ENCODE results near the gene SF3A1.

DNA sequence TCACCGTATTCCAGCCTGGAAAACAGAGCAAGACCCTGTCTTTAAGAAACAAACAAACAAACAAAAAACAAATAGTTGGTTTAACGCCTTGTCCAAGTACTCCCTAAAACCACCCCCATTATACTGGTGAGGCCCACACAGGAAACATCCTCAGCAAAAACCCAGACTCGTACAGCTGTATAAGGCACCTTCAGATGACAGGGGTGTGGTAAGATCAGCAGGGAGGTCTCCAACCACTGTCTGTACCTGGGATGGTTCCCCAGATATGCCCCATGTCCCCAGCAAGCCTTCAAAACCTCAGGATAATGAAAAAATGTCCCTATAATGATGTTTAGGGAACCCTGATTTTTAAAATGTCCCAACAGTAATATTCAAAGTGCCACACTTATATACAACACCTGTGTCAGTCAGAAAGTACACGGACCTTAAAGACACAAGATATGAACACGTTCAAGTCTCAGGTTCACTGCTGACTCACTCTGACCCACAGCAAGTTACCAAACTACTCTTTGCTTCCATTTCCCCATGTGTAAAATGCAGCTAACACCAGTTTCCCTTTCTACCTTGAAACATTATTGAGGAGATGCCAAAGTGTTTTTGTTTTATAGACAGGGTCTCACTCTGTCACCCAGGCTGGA is 9.3 kb downstream of the SF3A1 start:
- TF ChIP-seq, protein P1, sequence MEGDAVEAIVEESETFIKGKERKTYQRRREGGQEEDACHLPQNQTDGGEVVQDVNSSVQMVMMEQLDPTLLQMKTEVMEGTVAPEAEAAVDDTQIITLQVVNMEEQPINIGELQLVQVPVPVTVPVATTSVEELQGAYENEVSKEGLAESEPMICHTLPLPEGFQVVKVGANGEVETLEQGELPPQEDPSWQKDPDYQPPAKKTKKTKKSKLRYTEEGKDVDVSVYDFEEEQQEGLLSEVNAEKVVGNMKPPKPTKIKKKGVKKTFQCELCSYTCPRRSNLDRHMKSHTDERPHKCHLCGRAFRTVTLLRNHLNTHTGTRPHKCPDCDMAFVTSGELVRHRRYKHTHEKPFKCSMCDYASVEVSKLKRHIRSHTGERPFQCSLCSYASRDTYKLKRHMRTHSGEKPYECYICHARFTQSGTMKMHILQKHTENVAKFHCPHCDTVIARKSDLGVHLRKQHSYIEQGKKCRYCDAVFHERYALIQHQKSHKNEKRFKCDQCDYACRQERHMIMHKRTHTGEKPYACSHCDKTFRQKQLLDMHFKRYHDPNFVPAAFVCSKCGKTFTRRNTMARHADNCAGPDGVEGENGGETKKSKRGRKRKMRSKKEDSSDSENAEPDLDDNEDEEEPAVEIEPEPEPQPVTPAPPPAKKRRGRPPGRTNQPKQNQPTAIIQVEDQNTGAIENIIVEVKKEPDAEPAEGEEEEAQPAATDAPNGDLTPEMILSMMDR (IDR thresholded peaks at IDR 0.05; ENCODE audit: low read length): no peak
- no peak for TF ChIP-seq EZH2 (optimal IDR thresholded peaks at IDR 0.05; ENCODE audit: low read depth, low read length)
- no peak for TF ChIP-seq EZH2phosphoT487 (IDR thresholded peaks at IDR 0.05; ENCODE audit: low read length)
